H9 (cell line): ENCODE measurements around the gene MYO1E. TPM values are rescaled to one million over a fixed set of nuclear protein-coding genes. Genes with fewer than 3 reads are reported as not detected.

ENCODE experiments used
- DNase-seq: peaks from one replicate; pipeline ENCODE4 v3.0.0-alpha.2; 2017
- H2AFZ ChIP-seq: one replicate; pipeline ENCODE4 v1.6.1; 2013; ENCODE audit warnings: mild to moderate bottlenecking, low read length, control low read depth, moderate library complexity
- H2AK5ac ChIP-seq: 2 replicates; pipeline ENCODE4 v1.6.1; 2013; ENCODE audit warnings: low read length, control low read depth, mixed read lengths; ENCODE audit not compliant: insufficient read length
- H2BK120ac ChIP-seq: one replicate; pipeline ENCODE4 v1.6.1; 2013; ENCODE audit warnings: low read depth, mild to moderate bottlenecking, low read length, control low read depth, inconsistent platforms; ENCODE audit not compliant: poor library complexity, severe bottlenecking
- H2BK12ac ChIP-seq: 2 replicates; pipeline ENCODE4 v1.6.1; 2013; ENCODE audit warnings: low read length, control low read depth, mixed read lengths, low read depth; ENCODE audit not compliant: insufficient read length
- H2BK15ac ChIP-seq: 2 replicates; pipeline ENCODE4 v1.6.1; 2013; ENCODE audit warnings: low read depth, low read length, control low read depth
- H2BK20ac ChIP-seq: one replicate; pipeline ENCODE4 v1.6.1; 2013; ENCODE audit warnings: low read depth, mild to moderate bottlenecking, low read length, control low read depth, inconsistent platforms; ENCODE audit not compliant: poor library complexity, severe bottlenecking
- H2BK5ac ChIP-seq: 2 replicates; pipeline ENCODE4 v1.6.1; 2013; ENCODE audit warnings: low read length, control low read depth, mixed read lengths; ENCODE audit not compliant: insufficient read length
- H3K14ac ChIP-seq: 2 replicates; pipeline ENCODE4 v1.6.1; 2013; ENCODE audit warnings: low read length, control low read depth; ENCODE audit not compliant: insufficient read depth
- H3K18ac ChIP-seq: 2 replicates; pipeline ENCODE4 v1.6.1; 2013; ENCODE audit warnings: low read depth, mild to moderate bottlenecking, mixed read lengths, low read length, control low read depth; ENCODE audit not compliant: insufficient read length
- H3K23ac ChIP-seq: 2 replicates; pipeline ENCODE4 v1.6.1; 2013; ENCODE audit warnings: low read length, control low read depth, mixed read lengths, low read depth; ENCODE audit not compliant: insufficient read length
- H3K23me2 ChIP-seq: 2 replicates; pipeline ENCODE4 v1.6.1; 2013; ENCODE audit warnings: low read depth, mild to moderate bottlenecking, mixed read lengths, low read length, control low read depth; ENCODE audit not compliant: insufficient read length, poor library complexity, severe bottlenecking
- H3K27ac ChIP-seq: 2 replicates; pipeline ENCODE4 v1.5.1; 2013; ENCODE audit warnings: low read length, control low read depth, mixed read lengths, low read depth; ENCODE audit not compliant: insufficient read length
- H3K27me3 ChIP-seq: 2 replicates; pipeline ENCODE4 v1.6.1; 2013; ENCODE audit warnings: low read length, control low read depth, inconsistent platforms; ENCODE audit not compliant: insufficient read depth
- H3K4ac ChIP-seq: 2 replicates; pipeline ENCODE4 v1.6.1; 2013; ENCODE audit warnings: low read depth, mild to moderate bottlenecking, control low read depth, inconsistent platforms, low read length, moderate library complexity
- H3K4me1 ChIP-seq: 2 replicates; pipeline ENCODE4 v1.6.1; 2013; ENCODE audit warnings: low read length, control low read depth, inconsistent platforms; ENCODE audit not compliant: insufficient read depth
- H3K4me2 ChIP-seq: 2 replicates; pipeline ENCODE4 v1.6.1; 2013; ENCODE audit warnings: low read length, control low read depth, mixed read lengths; ENCODE audit not compliant: insufficient read length, insufficient read depth
- H3K56ac ChIP-seq: 2 replicates; pipeline ENCODE4 v1.6.1; 2013; ENCODE audit warnings: low read depth, mild to moderate bottlenecking, mixed read lengths, low read length, control low read depth; ENCODE audit not compliant: insufficient read length
- H3K79me1 ChIP-seq: 2 replicates; pipeline ENCODE4 v1.6.1; 2013; ENCODE audit warnings: low read depth, mild to moderate bottlenecking, moderate library complexity, low read length, control low read depth, inconsistent platforms; ENCODE audit not compliant: insufficient read depth, poor library complexity, severe bottlenecking
- H3K79me2 ChIP-seq: 2 replicates; pipeline ENCODE4 v1.6.1; 2013; ENCODE audit warnings: low read length, control low read depth, inconsistent platforms; ENCODE audit not compliant: insufficient read depth
- H3K9ac ChIP-seq: 2 replicates; pipeline ENCODE4 v1.6.1; 2013; ENCODE audit warnings: low read length, control low read depth, mixed read lengths; ENCODE audit not compliant: insufficient read length; ENCODE audit errors: extremely low read depth
- H3K9me3 ChIP-seq: one replicate; pipeline ENCODE4 v1.6.1; 2013; ENCODE audit warnings: low read depth, low read length, inconsistent platforms; ENCODE audit not compliant: control insufficient read depth
- H3T11ph ChIP-seq: one replicate; pipeline ENCODE4 v1.6.1; 2013; ENCODE audit warnings: mild to moderate bottlenecking, low read length, control low read depth, inconsistent platforms
- H4K20me1 ChIP-seq: one replicate; pipeline ENCODE4 v1.6.1; 2013; ENCODE audit not compliant: control insufficient read depth, insufficient read length, insufficient read depth
- H4K5ac ChIP-seq: 2 replicates; pipeline ENCODE4 v1.6.1; 2013; ENCODE audit warnings: low read depth, mild to moderate bottlenecking, mixed read lengths, low read length, control low read depth; ENCODE audit not compliant: insufficient read length
- H4K8ac ChIP-seq: replicated peaks from 2 replicates; pipeline ENCODE4 v1.6.1; 2013; ENCODE audit warnings: low read length, control low read depth, mixed read lengths, low read depth; ENCODE audit not compliant: insufficient read length
- H4K91ac ChIP-seq: 2 replicates; pipeline ENCODE4 v1.6.1; 2013; ENCODE audit warnings: low read depth, mild to moderate bottlenecking, moderate library complexity, mixed read lengths, low read length, control low read depth; ENCODE audit not compliant: insufficient read length
- H3K27ac Mint-ChIP-seq, 3 experiments: 2 replicates in 2 of 3; 3 replicates in 1 of 3; pipeline ENCODE4 v1.8.0; 2020 to 2021; ENCODE audit warnings: mixed read lengths in 3 of 3, mild to moderate bottlenecking in 1 of 3, moderate library complexity in 1 of 3
- H3K27me3 Mint-ChIP-seq: 2 replicates; pipeline ENCODE4 v1.8.0; 2021; ENCODE audit warnings: low read depth, mild to moderate bottlenecking, moderate library complexity, mixed read lengths
- H3K36me3 Mint-ChIP-seq, 3 experiments: 2 replicates in 2 of 3; 3 replicates in 1 of 3; pipeline ENCODE4 v1.8.0; 2020 to 2021; ENCODE audit warnings: low read depth in 3 of 3, mixed read lengths in 3 of 3; ENCODE audit not compliant: insufficient read depth in 1 of 3
- H3K4me1 Mint-ChIP-seq, 2 experiments: 2 replicates each; pipeline ENCODE4 v1.8.0; 2020; ENCODE audit warnings: mixed read lengths in 2 of 2
- H3K4me3 Mint-ChIP-seq, 2 experiments: 2 replicates in 1 of 2; 3 replicates in 1 of 2; pipeline ENCODE4 v1.8.0; 2020 to 2021; ENCODE audit warnings: mild to moderate bottlenecking in 2 of 2, mixed read lengths in 2 of 2, moderate library complexity in 1 of 2
- H3K9me3 Mint-ChIP-seq, 2 experiments: 2 replicates in 1 of 2; 3 replicates in 1 of 2; pipeline ENCODE4 v1.8.0; 2020; ENCODE audit warnings: mild to moderate bottlenecking in 2 of 2, mixed read lengths in 2 of 2, moderate library complexity in 1 of 2
- CTCF ChIP-seq: fragments of 200-600 bp; sonication (generic); conservative IDR thresholded peaks from 3 replicates; pipeline ENCODE4 v1.8.0; 2021; ENCODE audit warnings: antibody characterized with exemption, mild to moderate bottlenecking
- WGBS: extraction: QIAGEN DNeasy Blood & Tissue Kit; methylation state at CpG from one replicate; pipeline ENCODE4 v1.1.7; 2013; ENCODE audit warnings: missing lambda C conversion rate, low lambda C conversion rate, mixed read lengths; ENCODE audit not compliant: insufficient read length; ENCODE audit errors: extremely low coverage; 5-methylcytosine and 5-hydroxymethylcytosine counted together
- total RNA-seq: library from RNA; stranded (reverse); gene quantifications from 2 replicates; pipeline ENCODE4 v1.2.1, GENCODE V29; 2021

MYO1E gene
- total RNA-seq, 1 experiment from 2014 or later: 235 TPM

GRCh38 chr15:59257140-59257539 lies 115.5 kb downstream of the MYO1E start:
- Histone ChIP-seq H2BK15ac (no peak overlapping the region), H3K23ac (no peak overlapping the region), H3T11ph (no peak overlapping the region), H2AFZ (no peak overlapping the region), H2BK5ac (no peak overlapping the region), H3K56ac (no peak overlapping the region), H4K20me1 (no peaks in the 10 kb centered on the region), H3K4me2 (no peak overlapping the region), H4K5ac (no peak overlapping the region), H3K79me2 (no peaks in the 10 kb centered on the region), H3K23me2 (no peaks in the 10 kb centered on the region), H3K9ac (no peak overlapping the region), H3K27me3 (no peaks in the 10 kb centered on the region), H3K27ac (no peak overlapping the region), H3K14ac (no peak overlapping the region), H3K18ac (no peak overlapping the region), H3K9me3 (no peaks in the 10 kb centered on the region), H2BK20ac (no peak overlapping the region), H2AK5ac (no peak overlapping the region), H4K91ac (no peak overlapping the region), H4K8ac (no peak overlapping the region), H3K79me1 (no peaks in the 10 kb centered on the region), H2BK12ac (no peak overlapping the region), H3K4ac (no peak overlapping the region), H3K4me1 (no peaks in the 10 kb centered on the region), H2BK120ac (no peak overlapping the region)
- no peak for DNase-seq
- no peaks in the 10 kb centered on the region for H3K27me3 Mint-ChIP-seq
- WGBS: no CpG with 5 or more reads among the region's 4 CpGs
- TF ChIP-seq CTCF: no peak
- H3K36me3 Mint-ChIP-seq: peaks cover 0 to 43% (median 21%) of the 10 kb centered on the region in 3 experiments; a peak in 5 of 7 replicates
- no peaks in the 10 kb centered on the region for H3K9me3 Mint-ChIP-seq
- no peak overlapping the region for H3K4me3 Mint-ChIP-seq
- H3K27ac Mint-ChIP-seq: no peak overlapping the region
- H3K4me1 Mint-ChIP-seq: peaks cover 2 to 6% of the 10 kb centered on the region in 2 experiments; a peak in 3 of 4 replicates
